HG02759 (cell line): ENCODE measurements around the gene PPP1R12A.

Experiments
- ATAC-seq: cut with Tn5 transposase; IDR thresholded peaks from one replicate; pipeline ENCODE4 v1.9.1; 2021; ENCODE audit warnings: mild to moderate bottlenecking, moderate library complexity; ENCODE audit not compliant: unreplicated experiment

The PPP1R12A gene

DNA sequence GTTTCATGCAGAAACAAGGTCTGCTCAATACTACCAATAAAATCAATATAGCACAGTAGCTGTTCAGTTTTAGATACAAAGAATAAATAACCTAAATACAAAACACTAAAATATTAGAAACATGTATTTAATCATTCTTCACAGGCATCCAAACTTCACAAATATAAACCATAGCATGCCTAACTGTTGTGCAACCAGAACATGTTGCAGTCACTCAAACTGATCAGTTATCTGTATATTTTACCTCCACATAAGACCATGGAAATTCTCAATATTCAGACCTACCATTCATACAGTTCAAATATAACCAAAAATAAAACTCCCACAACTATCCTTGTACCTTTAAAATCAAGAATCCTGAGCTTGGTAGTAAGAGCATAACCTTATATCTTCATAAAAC lies 161.0 kb downstream of the PPP1R12A start:
- no peak for ATAC-seq

- ATAC-seq, result no peak
Measured at GRCh38 chr12:79769860-79770485, 164.9 kb downstream of the PPP1R12A start.

DNA sequence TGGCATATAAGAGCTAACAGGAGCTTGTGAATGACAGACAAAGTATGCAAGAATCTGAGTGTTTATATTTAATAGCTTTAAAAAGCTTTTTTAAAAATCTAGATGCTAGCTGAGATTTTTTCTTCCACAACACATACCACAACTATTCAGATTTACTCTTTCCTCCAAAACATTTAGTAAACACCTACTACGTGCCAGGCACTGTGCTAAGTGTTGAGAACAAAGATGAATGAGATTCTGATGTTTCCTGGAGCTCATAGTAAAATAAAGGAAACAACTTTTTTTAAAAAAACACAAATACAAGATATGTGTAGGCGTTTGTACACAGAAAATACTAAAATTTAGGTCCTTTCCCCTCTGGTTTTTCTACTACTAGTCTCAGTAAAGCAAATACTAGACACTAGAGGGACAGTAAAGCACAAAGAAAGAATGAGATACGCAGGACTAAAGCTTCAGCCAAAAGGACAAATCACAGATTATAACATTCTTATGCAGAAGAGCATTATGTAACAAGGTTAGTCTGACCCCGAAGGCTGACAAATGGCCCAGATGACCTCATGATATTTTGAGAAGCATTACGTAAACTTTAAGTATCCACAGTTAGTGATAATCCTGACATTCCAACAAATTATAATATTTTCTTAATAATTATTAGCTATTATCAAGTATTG lies 165.6 kb downstream of the PPP1R12A start:
- ATAC-seq, result no peak

DNA sequence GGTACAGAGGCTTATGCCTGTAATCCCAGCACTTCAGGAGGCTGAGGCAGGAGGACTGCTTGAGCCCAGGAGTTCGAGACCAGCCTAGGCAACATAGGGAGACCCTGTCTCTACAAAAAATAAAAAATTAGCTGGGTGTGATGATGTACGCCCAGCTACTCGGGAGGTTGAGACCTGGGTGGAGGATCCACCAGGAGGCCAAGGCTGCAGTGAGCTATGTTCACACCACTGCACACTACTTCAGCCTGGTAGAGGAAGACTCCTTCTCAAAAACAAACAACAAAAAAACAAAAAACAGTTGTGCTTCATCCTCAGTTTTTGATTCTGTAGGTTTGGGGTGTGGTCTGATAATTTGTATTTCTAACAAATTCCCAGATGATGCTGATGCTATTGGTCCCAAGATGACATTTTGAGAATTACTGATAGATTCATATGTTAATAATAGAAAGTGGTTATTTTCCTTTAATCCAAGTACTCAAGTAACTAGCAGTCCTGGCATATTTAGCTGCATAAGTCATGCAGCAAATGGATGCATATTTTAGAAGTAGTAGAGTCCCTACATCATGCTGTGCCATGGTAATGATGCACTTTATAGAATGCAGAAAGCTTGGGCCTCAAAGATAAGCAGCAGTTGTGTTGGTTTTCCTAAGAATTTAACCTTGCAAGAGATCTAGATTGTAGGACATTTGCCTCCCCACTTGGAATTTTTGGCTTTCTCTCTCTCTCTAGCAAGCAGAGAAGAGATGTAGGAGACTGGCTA lies 168.0 kb downstream of the PPP1R12A start:
- ATAC-seq, result no peak

DNA sequence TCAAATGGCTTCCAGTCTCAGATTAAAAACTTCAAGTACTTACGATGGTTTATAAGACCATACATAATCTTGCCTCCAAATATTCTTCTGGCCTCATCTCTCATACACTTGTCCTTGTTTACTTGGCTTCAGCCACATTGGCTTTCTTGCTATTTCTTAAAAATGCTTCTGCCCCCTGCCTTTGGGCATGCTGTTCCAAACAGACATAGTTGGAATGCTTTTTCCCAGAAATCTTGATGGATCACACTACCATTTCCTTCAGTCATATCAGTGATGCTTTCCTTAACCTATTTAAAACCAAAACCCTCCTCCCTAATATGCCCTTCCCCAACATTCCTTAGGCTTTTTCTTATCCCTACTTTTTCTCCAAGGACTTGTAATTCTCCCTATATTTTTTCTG lies 169.7 kb downstream of the PPP1R12A start:
- ATAC-seq, result no peak

- ATAC-seq, result no peak
Measured at GRCh38 chr12:79764641-79765040, 170.3 kb downstream of the PPP1R12A start.

DNA sequence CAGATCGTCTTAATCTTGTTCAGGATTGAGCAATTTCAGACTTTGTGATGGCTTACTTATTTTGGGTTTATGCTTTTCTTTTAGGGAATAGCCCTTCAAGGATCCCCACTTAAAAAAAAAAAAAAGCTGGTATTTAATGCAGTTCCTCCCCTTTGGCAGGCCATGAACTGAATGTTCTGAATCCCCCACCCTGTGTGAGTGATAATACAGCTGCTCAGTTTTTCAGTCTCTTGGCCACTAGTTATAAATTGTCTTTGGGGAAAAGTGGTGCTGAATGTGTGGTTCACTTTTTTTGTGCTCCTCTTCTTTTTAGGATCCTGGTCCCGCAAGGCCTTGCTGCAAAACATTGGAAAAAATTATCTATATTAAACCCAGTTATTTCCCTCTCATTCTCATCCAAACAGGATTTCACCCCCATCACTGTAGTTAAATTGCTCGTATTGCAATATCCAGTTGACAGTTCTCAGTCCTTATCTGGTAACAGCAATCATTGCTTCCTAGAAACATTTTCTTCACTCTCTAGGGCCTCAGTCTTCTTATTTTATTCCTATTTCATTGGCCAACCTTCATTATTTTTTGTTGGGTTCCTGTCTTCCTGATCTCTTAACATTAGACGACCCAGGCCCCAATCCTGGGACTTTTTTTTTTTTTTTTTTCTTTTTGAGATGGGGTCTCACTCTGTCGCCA lies 171.0 kb downstream of the PPP1R12A start:
- no peak for ATAC-seq

- ATAC-seq, result no peak
Measured at GRCh38 chr12:79761341-79761740, 173.6 kb downstream of the PPP1R12A start.

DNA sequence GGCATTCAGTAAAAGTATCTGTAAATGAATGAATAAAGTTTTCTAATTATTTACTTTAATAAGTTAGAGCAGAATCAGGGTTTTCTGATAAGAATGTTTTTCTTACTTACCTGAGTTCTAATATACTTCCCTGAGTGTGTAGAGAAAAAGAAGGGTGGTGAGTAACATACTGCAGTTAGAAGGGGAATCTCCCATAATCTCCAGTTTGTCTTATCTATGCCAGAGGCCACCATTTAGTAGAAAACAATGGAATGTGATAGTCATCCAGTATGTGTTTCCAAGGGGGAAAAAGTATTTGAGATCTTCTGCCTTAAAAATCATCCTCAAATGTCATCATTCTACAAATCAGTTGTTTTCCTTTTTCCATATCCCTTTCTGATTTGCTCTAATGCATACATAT lies 187.6 kb downstream of the PPP1R12A start:
- ATAC-seq, result no peak

DNA sequence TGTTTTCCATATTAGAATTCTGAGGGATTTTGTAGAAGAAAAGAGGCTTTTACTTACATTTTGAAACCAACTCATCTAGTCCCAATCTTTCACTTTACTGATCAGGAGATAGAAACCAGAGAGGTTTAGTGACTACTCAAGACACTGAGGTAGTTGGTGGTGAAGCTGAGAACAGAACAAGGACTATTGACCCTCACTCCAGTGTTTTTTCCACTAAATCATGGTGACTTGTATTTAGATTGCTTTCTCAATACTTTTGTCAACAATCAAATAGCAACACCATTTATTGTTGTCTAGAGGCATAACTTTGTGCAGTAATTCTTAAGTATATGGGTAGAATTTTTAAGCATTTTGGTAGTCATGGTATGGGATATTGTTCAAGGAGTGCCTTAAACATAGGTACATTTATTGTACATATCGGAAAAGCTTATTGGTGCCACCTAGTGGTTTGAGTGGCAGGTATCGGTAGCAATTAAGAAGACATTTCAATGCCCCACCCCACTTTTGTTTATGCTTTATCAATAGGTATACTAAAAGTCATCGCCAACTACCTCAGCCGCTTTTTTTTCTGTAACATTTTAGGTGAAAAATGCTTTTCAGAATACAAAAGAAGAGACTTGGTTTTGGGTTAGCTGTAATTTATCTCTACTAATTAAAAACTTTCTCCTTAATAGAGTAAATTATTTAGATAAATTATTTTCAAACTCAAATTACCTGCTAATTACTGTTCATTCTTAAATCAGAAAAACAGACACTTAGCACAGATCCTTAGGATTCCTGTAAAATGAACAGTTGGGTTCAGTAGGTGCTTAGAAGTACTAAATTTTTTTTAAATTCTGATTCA lies 196.8 kb downstream of the PPP1R12A start:
- peak; percentile 82 for ATAC-seq

- ATAC-seq, result no peak
Measured at GRCh38 chr12:79732638-79733037, 202.3 kb downstream of the PPP1R12A start.

- no peak for ATAC-seq
Measured at GRCh38 chr12:79725987-79726386, 208.9 kb downstream of the PPP1R12A start.
